Amygdala (tissue), 56 donors: ENCODE data around the gene MOGAT2.

Experiments used
- DNase-seq, 56 donors: peaks; one replicate each; lab custom pipeline; 2025; lab: John Stamatoyannopoulos, UW

The MOGAT2 gene

DNA sequence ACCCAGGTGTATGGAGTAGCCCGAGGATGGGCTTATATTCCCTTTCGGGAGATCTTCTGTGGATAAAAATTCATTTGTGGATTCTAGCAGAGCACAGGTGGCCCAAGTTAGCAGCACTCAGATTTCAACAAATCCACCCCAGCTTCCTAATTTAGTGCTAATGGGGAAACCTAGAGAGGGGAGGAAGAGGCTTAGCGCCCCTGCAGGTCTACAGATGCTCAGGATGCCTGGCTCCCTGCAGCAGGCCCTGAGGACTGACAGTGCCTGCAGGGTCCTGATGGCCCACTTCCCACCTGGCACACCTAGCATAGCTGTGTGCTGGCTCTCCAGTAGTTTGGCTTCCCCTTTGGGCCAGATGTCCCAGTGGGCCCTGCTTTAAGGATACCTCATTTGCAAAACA lies 57.4 kb downstream of the MOGAT2 start:
- DNase-seq, result no peak

DNA sequence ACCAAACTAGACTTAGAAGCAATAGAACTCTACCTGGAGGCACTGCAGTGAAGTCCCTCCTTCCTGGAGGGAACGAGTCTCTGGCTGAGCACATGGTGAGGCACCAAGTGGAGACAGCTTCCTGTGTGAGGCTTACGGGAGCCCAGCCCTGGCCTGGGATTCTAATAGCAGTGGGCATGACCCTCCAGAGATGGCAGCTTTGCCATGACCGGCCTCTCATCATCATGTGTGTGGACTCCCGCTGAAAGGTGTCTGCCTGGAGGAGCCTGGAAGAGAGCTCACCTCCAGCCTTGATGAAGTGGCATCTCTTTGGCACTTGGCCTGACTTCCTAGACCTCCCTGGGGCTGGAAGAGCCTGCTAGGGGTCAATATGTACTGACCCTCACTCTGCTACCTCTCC lies 58.9 kb downstream of the MOGAT2 start:
- no peak for DNase-seq

DNA sequence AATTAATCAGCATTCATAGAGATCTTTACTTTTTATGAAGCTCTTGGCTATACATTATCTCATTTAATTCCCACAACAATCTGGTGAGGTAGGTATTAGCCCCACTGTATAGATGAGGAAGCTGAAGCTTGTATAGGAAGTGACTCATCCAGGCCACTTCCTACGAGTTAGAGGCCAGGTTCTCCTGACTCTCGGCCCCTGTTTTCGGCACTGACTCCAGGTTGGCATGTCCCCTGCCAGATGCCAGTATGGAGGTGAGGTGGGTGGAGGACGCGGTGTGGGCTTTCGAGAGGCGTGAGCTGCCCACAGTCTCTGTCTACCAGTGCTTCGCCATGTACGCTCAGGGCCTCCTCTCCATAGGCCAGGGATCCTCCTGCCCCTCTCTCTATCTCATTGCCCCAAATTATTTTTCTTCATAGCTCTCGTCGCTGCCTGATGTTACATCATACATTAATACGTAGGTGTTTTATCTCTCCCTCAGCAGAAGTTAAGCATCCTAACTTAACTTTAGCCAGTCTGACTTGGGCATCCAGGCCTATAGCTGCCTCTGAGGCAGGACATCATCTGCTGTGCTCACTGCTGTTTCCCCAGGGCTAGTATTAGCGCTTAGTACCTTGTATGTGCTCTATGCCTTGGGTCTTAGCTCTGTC lies 59.9 kb downstream of the MOGAT2 start:
- no peak for DNase-seq

DNA sequence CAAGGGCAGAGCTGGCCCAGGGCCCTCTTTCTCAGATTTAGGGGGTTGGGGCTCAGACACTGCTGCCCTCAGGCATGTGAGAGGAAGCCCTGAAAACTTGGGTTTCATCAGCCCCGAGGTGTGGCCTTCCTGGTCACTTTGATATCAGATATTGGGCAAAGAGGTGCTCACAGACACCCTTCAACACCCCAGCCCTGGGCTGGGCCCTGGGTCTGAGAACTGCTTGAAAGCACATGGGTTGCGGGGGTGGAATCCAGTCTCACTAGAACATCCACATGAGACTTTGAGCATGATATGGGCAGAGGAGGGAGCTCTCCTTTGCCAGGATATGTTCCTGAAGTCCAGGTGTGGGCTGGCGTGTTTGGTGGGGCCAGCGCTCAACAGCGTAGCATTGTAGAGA lies 61.3 kb downstream of the MOGAT2 start:
- no peak for DNase-seq

DNA sequence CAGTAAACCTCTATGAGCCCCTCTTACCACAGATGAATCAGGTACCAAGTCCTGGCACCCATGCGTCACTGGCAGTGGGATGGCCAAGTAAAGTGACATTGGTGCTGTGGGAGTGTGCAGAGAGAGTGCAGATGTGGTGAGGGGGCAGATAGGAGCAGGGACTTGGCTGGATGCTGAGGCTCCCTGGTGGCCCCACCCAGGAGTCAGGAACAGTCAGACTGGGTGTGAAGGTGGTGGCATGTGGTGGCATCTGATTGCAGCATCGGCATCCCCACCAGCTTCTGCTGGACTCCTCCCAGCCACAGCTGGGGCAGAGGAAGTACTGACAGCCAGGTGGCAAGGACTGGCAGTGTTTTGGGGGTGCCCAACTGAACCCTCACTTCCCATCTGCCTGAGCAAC lies 62.3 kb downstream of the MOGAT2 start:
- no peak for DNase-seq

DNA sequence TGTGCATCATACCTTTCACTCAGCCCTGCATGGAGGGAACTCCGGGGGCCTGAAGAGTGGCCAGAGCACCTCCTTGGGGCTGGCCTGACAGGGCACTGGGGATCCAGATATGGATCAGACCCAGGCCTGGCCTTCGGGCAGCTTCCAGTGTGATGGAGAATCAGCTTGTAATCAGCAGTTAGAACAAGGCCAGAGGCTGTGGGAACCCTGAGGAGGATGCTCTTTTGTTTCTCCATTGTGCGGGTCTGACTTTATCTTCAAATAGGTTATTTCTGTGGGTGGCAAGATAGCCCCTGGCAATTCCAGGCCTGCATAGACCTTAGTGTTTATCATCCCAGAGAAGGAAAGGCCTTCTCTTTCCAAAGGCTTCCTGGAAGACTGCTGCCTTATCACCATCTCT lies 63.2 kb downstream of the MOGAT2 start:
- no peak for DNase-seq

DNA sequence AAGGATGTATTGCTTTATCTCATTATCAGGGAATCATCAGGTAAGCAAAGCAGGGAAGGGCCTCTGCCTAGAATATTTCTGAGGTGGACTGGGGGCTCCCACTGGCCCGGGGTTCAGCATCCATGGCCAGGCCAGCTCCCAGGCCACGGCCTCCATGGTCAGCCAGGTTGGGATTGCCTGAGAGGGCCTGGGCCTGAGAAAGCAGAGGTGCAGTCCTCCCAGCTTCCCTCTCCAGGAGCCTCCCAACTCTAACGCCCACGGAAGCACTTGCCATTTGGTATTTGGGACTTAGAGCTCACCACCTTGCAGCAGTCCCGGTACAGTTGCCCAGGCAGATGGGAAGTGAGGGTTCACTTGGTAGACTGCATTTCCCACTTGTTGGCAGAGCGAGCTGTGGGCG lies 63.7 kb downstream of the MOGAT2 start:
- DNase-seq, result no peak

DNA sequence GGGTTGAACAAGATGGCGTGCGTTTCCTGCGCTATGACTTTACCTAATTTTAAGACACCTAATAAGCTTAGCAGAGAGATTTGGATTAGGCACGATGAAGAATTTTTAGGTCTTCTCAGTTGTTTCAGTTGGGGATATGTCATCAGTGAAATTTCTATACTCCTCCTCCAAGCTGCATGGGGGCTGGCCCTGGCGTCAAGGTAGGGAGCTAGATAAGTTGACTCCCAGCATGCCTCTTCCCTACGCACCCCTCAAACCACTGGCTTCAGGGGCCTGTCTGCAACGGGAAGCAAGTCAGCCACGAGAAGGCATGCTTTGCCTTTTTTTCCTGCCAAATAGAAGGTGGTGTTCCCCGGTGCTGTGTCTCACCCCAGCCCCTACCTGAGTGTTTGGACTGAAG lies 64.2 kb downstream of the MOGAT2 start:
- DNase-seq, result no peak
